ENCODE data around the gene EIF5AL1.

- no peak for TF ChIP-seq POLR2A (IDR thresholded peaks at IDR 0.05)
- TF ChIP-seq, protein P1, sequence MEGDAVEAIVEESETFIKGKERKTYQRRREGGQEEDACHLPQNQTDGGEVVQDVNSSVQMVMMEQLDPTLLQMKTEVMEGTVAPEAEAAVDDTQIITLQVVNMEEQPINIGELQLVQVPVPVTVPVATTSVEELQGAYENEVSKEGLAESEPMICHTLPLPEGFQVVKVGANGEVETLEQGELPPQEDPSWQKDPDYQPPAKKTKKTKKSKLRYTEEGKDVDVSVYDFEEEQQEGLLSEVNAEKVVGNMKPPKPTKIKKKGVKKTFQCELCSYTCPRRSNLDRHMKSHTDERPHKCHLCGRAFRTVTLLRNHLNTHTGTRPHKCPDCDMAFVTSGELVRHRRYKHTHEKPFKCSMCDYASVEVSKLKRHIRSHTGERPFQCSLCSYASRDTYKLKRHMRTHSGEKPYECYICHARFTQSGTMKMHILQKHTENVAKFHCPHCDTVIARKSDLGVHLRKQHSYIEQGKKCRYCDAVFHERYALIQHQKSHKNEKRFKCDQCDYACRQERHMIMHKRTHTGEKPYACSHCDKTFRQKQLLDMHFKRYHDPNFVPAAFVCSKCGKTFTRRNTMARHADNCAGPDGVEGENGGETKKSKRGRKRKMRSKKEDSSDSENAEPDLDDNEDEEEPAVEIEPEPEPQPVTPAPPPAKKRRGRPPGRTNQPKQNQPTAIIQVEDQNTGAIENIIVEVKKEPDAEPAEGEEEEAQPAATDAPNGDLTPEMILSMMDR (IDR thresholded peaks at IDR 0.05): no peak
Measured at GRCh38 chr10:79496896-79497295, 15.4 kb upstream of the EIF5AL1 start.
